RKO (cell line): ENCODE results near the gene TICRR.
"Not testable (repeated sequence)": the region's sequence is repeated elsewhere in the genome, so short reads cannot be mapped to it uniquely, and the experiment has no call there.

Source experiments
- DNase-seq: peaks from one replicate; pipeline ENCODE4 v3.0.0-alpha.2; 2016; ENCODE audit warnings: low spot score

The TICRR gene, protein sequence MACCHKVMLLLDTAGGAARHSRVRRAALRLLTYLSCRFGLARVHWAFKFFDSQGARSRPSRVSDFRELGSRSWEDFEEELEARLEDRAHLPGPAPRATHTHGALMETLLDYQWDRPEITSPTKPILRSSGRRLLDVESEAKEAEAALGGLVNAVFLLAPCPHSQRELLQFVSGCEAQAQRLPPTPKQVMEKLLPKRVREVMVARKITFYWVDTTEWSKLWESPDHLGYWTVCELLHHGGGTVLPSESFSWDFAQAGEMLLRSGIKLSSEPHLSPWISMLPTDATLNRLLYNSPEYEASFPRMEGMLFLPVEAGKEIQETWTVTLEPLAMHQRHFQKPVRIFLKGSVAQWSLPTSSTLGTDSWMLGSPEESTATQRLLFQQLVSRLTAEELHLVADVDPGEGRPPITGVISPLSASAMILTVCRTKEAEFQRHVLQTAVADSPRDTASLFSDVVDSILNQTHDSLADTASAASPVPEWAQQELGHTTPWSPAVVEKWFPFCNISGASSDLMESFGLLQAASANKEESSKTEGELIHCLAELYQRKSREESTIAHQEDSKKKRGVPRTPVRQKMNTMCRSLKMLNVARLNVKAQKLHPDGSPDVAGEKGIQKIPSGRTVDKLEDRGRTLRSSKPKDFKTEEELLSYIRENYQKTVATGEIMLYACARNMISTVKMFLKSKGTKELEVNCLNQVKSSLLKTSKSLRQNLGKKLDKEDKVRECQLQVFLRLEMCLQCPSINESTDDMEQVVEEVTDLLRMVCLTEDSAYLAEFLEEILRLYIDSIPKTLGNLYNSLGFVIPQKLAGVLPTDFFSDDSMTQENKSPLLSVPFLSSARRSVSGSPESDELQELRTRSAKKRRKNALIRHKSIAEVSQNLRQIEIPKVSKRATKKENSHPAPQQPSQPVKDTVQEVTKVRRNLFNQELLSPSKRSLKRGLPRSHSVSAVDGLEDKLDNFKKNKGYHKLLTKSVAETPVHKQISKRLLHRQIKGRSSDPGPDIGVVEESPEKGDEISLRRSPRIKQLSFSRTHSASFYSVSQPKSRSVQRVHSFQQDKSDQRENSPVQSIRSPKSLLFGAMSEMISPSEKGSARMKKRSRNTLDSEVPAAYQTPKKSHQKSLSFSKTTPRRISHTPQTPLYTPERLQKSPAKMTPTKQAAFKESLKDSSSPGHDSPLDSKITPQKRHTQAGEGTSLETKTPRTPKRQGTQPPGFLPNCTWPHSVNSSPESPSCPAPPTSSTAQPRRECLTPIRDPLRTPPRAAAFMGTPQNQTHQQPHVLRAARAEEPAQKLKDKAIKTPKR (N-terminal part only)

GRCh38 chr15:89575146-89575655 is at the start of gene TICRR:
Gene TICRR, plus strand, starts transcription at chr15:89575469. Its CDS starts 118 bp downstream, at chr15:89575587.
- DNase-seq = peak; percentile 100

GRCh38 chr15:89526181-89526580 is 49.1 kb upstream of the TICRR start:
- DNase-seq = no peak

DNA sequence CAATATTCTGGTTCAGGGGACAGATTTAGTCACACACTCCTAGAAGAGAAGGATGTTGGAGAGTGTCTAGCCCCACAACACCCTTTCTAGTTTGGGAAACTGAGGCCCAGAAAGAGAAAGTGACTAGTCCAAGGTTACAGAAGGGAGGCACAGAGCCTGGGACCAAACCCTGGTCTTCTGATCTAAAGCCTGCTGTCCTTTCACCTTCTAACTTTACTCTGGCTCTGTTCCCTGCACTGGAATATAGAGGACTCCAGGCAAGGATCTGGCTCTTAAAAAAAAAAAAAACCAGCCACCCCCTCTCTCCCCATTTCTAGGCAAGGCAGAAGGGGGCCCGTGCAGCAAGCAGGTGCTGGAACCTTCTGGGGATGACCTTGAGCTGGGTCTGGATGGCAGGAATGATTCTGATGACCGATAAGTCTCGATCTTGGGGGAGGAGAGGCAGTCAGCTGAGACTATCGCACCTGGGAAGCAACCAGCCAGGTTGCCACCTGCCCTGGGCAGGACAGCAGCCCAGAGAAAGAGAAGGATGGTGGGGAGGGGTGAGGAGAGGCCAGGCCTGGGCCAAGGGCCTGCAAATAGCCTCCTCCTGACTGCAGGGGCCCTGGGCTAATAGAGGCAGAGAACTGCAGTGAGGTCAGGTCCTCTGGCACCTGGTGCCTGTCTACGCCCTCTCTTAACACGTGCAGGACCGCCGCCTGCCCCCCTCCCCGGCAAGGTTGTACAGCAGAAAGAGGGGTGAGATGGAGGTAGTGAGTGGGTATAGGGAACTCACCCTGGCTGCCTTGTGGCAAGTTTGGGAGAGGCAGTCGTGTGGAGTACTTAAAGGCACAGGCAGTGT is 48.4 kb upstream of the TICRR start:
- DNase-seq = no peak

DNA sequence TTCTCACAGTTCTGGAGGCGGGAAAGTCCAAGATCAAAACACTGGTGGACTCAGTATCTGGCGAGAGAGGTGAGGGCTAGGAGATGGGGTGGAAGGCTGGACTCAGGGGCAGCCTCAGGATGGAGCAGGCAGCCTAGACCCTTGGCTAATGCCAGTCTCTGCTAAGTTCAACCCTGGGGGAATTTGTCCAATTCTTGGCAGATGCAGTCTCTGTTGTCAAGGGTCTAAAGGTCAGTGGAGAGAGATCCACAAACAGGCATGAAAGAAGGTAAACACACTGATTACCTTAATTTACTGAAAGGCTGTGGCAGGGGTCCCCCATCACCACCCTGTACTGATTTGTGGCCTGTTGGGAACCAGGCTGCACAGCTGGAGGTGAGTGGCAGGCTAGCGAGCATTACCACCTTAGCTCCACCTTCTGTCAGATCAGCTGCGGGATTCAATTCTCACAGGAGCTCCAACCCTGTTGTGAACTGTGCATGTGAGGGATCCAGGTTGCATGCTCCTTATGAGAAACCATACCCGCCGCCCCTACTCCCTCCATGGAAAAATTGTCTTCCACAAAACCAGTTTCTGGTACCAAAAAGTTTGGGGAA is 46.4 kb upstream of the TICRR start:
- DNase-seq = no peak

DNA sequence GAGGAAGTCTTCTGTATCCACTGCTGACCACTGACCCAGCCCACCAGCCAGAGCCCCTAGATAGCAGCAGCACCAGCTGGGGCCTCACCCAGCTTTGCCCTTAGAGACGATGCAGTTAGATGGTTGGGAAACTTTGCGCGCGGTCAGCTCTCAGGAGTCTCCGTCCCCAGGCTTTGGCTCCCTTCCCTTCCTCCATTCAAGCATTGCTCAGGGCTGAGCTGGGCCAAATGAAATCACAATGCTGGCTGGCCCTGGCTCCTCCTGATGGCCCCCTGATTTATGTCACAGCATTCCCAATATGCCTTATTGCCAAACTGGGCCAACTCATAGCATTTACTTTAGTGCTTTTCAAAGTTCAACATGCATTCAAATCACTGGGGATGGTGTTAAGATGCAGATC is 44.3 kb upstream of the TICRR start:
- no peak for DNase-seq

- no peak for DNase-seq
Observed at GRCh38 chr15:89531796-89532537, 43.3 kb upstream of the TICRR start.

DNA sequence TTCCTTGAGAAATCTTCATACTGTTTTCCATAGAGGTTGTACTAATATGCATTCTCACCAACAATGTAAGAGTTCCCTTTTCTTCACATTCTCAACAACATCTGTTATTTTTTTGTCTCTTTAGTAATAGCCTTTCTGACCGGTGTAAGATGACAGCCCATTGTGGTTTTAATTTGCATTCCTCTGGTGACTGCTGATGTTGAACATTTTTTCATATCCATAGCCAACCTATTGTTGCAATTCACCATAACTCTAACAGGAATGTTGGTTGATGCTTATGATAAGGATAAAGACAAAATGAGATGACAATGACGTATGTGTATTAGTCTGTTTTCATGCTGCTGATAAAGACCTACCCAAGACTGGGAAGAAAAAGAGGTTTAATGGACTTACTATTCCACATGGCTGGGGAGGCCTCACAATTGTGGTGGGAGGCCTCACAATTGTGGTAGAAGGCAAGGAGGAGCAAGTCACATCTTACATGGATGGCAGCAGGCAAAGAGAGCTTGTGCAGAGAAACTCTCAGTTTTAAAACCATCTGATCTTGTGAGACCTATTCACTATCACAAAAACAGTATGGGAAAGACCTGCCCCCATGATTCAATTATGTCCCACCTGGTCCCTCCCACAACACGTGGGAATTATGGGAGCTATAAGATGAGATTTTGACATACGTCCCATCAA is 41.3 kb upstream of the TICRR start:
- DNase-seq = no peak

DNA sequence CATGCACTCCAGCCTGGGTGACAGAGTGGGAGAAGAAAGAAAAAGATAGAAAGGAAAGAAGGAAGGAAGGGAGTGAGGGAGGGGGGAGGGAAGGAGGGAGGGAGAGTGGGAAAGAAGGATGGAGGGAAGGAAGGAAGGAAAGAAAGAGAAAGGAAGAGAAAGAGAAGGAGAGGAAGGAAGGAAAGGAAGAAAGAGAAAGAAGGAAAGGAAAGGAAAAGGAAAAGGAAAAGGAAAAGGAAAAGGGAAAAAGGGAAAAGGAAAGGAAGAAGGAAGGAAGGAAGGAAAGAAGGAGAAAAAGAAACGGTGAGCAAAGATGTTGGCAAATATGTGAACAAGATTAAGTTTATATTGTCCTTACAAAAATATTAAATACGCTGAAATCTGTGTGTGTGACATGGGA is 36.2 kb upstream of the TICRR start:
- no peak for DNase-seq

- DNase-seq = no peak
Observed at GRCh38 chr15:89542369-89542768, 32.9 kb upstream of the TICRR start.

DNA sequence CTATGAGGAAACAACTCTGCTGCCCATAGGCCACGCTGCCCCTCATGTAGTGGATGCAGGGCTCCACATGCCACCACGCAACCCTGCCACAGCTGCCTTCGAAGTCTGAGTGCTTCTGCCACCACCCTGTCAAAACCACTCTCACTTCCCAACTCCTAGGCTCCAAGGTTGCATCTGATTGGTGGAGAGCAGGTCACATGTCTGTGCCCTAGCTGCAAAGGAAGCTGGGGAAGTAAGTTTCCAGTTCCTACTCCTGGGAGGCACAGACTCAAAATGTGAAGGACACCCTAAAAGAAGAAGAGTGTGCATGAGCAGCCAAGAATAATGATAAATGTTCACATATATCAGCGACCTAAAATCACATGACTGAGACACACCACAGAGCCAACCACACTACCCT is 31.9 kb upstream of the TICRR start:
- no peak for DNase-seq

DNA sequence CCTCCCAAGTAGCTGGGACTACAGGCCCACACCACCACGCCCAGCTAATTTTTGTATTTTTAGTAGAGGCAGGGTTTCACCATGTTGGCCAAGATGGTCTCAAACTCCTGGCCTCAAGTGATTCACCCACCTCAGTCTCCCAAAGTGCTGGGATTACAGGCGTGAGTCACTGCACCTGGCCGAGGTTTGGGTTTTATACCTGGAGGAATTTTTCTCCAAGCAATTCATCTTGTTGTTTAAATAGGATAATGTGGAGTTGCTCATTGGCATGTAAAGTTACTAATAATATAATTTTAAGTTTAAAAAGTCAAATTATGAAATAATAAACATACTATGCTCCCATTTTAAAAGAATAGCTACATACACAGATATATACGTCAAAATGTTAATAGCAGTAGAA is 26.1 kb upstream of the TICRR start:
- DNase-seq = not testable (repeated sequence)

DNA sequence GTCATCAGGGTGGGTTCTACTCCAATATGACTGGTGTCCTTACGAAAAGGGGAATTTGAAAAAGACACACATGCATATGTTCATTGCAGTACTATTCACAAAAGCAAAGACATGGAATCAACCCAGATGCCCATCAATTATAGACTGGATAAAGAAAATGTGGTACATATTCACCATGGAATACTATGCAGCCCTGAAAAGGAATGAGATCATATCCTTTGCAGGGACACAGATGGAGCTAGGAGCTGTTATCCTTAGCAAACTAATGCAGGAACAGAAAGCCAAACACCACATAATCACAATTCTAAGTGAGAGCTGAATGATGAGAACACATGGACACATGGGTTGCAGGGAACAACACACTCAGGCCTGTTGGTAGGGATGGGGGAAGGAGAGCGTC is 24.8 kb upstream of the TICRR start:
- DNase-seq = no peak

GRCh38 chr15:89551550-89551949 is 23.7 kb upstream of the TICRR start:
- DNase-seq = no peak

- no peak for DNase-seq
Observed at GRCh38 chr15:89553632-89554031, 21.6 kb upstream of the TICRR start.

GRCh38 chr15:89554247-89554646 is 21.0 kb upstream of the TICRR start:
- no peak for DNase-seq

DNA sequence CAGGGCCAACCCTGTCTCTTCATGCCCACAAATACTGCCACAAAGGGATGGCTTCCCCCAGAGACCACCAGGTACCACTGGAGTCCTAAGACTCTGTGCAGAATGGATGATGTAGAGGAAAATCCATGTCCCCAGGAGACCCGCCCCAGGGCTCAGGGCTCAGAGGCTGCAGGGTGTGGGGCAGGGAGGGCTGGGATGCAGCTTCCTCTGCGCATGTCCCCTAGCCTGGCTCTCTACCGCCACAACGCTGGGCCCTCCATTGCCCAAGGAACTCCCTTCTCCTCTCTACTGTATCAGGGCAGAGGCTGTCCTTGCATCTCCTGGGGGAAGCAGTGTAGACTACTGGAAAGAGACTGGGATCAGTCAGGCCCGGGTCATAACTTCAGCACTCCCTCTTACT is 19.5 kb upstream of the TICRR start:
- no peak for DNase-seq

DNA sequence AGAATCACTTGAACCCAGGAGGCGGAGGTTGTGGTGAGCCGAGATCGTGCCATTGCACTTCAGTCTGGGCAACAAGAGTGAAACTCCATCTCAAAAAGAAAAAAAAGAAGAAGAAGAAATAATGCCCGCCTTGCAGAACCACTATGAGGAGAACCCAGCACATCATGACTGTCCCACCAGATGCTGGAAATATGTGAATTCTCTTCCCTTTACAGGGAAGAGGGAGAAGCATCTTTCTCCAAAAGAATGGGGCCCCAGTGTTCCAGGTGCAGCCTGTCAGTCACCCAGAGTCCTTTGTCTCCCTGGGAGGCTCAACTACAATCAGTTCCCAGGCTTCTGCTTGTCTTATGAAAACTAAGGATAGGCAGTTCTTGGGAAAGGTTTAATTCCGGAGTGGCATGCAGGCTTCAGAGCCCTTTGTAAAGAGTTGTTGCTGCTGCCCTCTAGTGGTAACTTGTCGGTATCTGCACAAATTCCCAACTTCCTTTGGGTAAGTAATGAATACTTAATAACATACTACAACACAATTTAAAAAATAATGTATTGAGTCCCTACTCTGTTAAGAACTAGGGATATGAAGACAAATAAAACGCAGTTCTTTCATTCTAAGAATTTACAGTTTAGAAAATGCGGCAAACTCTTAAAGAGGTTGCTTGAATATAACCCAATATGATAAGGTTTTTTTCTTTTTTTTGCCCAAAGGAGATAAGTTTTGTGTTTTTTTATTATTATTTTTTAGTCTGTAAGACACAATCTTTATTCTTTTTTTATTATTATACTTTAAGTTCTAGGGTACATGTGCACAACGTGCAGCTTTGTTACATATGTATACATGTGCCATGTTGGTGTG is 18.6 kb upstream of the TICRR start:
- peak; percentile 76 for DNase-seq

DNA sequence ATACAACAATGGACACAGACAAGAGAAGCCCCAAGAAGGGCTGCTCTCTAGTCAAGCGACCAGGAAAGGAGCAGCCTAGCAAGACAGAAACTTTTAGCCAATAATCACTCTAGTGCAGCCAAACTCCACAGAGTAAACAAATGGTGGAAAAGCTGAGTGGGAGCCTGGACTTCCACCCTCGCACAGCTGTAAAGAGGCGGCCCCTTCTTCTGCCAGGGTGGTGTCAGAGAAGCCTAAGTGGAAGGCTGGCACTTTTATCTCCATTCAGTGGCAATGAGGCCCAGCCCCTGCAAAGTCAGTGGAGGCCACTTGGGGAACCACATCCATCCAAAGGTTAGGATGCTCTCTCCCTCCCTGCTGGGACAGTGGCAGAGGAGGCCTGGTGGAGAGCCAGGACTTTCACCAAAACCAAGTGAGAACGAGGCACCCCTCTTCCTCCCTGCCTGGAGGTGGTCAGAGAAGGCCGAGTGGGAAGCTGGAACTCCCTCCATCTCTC is 15.5 kb upstream of the TICRR start:
- no peak for DNase-seq
